Skeletal muscle satellite cell (primary cell): ENCODE results near the gene MED27.

Experiments used
- H3K27me3 ChIP-seq: 2 replicates; pipeline ENCODE4 v1.7.0; 2013; ENCODE audit warnings: low read length; ENCODE audit not compliant: control insufficient read depth, insufficient read depth
- H3K36me3 ChIP-seq: 2 replicates; pipeline ENCODE4 v1.7.0; 2013; ENCODE audit warnings: mild to moderate bottlenecking, control low read depth, low read length; ENCODE audit not compliant: insufficient read depth
- H3K4me1 ChIP-seq: 2 replicates; pipeline ENCODE4 v1.7.0; 2013; ENCODE audit warnings: low read length; ENCODE audit not compliant: control insufficient read depth, insufficient read depth
- H3K4me2 ChIP-seq: 2 replicates; pipeline ENCODE4 v1.7.0; 2013; ENCODE audit warnings: mild to moderate bottlenecking, low read length
- H3K4me3 ChIP-seq: 2 replicates; pipeline ENCODE4 v1.7.0; 2013; ENCODE audit warnings: low read length
- H3K9ac ChIP-seq: 2 replicates; pipeline ENCODE4 v1.7.0; 2013; ENCODE audit warnings: mild to moderate bottlenecking, low read depth, low read length, moderate library complexity
- H3K9me3 ChIP-seq: replicated peaks from 2 replicates; pipeline ENCODE4 v1.7.0; 2013; ENCODE audit warnings: mild to moderate bottlenecking, control low read depth, low read length

Gene MED27

DNA sequence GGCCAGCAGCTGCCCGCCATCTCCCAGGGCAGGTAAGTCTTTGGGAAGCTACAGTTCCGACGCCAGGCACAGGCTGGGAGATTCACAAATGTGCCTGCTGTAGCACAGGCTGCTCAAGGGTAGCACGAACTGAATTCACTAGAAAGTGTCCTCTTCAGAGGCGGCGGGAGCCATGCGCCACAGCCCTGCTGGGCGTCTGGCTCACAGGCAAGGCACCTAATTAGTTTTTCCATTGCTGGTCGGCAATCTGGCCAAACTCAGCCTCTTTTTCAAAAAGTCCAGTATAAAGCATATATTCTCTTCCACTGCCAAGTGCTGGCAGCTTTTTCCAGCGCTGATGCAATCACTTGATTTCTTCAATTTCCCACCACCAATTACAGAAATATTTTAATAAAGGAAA, 210.9 kb downstream of the MED27 start:
- Histone ChIP-seq H3K4me3 (no peak overlapping the region), H3K9me3 (no peaks in the 10 kb centered on the region), H3K9ac (no peak overlapping the region), H3K27me3 (no peaks in the 10 kb centered on the region), H3K36me3 (peaks cover under 1% of the 10 kb centered on the region), H3K4me1 (no peaks in the 10 kb centered on the region), H3K4me2 (no peak overlapping the region)

DNA sequence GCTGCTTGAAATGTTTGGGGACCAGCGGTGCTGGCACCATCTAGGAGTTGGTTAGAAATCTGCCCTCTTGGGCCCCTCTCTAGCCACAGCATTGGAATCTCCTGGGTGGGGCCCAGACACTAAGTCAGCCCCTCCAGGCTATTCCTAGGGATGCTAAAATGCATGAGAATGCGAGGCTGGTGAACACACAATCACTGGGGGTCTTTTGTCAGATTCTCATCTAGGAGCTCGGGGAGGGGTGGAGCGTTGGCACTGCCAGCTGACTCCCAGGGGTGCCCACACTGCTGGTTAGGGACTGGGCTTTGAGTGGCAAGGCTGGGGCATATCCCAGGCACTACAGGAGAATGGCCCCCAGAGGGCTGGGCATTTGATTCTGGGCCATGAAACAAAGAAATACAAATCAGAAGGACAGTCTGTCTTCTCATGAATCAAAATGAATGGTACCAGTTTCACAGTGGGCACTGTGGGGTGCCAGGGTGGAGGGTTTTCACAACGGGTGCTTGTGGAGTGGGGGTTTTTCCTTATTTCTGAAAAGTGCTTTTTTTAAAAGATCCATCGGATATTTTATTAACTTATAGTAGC, 212.0 kb downstream of the MED27 start:
- Histone ChIP-seq H3K9ac (no peak overlapping the region), H3K4me2 (no peak overlapping the region), H3K4me3 (no peak overlapping the region), H3K27me3 (no peaks in the 10 kb centered on the region), H3K36me3 (peaks cover 6% of the 10 kb centered on the region), H3K4me1 (no peaks in the 10 kb centered on the region), H3K9me3 (no peaks in the 10 kb centered on the region)

DNA sequence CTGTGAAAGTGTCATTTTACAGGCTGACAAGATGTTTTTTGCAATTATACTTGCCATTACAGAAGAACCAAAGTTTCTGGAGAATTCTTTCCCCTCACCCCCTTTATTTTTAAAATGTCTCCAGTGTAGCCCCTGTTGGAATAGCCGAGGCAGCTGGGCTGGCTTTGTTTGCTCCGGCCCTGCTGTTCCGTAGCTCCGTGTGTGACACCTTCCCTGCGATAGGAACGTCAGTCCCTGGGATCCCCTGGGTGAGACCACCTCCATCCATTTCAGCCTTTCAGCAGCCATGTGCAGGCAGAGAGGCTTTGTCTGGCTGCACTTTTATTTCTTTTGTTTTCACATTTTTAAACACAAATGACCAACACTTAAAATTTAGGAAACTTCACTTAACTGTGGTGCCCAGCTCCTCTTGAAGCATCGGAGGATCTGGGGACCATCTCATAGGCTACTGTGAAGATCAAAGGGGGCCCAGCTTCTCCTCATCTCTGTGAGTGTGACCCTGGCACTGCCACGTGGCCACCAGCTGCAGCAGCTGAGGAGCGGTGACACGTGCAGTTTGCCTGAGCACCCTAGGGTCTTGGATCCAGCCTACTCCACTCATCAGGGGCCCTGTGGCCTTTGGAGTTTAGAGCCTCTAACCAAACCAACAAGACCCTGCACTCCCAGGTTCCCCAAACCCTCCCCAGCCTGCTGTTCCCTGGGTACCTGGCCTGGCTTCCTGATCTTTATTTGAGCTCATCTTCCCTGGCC, 214.0 kb downstream of the MED27 start:
- Histone ChIP-seq H3K27me3 (no peaks in the 10 kb centered on the region), H3K9ac (no peak overlapping the region), H3K4me2 (no peak overlapping the region), H3K4me1 (no peaks in the 10 kb centered on the region), H3K9me3 (no peaks in the 10 kb centered on the region), H3K4me3 (no peak overlapping the region), H3K36me3 (peaks cover 22% of the 10 kb centered on the region)

DNA sequence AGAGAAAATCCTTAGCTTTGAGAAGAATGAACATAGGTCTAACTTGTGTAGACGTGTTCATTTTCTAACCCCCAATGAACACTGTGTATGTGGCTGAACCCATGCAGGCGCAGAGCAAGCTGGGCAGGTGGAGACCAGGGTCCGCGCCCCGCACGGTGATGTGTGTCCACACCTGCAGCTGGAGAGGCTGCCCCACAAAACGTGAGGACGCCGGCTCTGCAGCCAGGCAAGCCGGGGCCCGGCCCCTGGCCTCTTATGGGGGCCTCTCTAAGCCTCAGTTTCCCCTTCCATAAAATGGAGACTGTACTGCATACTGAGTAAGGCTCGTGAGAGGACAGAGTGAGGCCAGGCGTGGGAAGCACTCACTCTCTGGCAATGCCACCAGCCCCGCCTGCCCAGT, 215.1 kb downstream of the MED27 start:
- Histone ChIP-seq H3K27me3 (no peaks in the 10 kb centered on the region), H3K4me2 (no peak overlapping the region), H3K9me3 (no peaks in the 10 kb centered on the region), H3K4me3 (no peak overlapping the region), H3K36me3 (peaks cover 32% of the 10 kb centered on the region), H3K9ac (no peak overlapping the region), H3K4me1 (no peaks in the 10 kb centered on the region)

DNA sequence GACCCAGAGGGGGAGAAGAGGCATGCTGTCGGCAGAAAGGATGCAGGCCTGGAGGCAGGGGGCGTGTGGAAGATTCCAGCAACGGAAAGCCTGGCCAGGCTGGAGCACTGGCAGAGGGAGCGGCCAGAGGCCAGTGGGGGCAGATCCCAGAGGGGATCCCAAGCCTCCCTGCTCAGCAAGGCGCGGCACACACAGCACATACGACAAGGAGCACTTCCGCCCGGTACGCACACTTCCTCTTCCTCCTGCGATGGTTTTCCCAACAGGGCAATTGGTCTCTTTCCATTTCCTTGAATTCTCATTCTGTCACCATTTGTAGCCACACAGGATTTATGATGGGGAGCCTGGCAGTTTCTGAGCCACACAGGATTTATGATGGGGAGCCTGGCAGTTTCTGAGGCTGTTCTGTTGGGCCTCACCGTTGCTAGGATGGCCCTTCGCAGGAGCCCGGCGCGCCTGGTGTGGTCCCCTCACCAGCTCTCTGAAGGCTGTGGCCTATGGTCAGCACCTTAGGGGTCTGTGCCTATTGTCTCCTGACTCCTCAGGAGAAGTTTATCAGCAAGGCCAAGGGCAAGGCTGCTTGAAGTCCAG, 216.3 kb downstream of the MED27 start:
- no peaks in the 10 kb centered on the region for H3K27me3 ChIP-seq
- no peak overlapping the region for H3K4me2 ChIP-seq
- no peaks in the 10 kb centered on the region for H3K9me3 ChIP-seq
- H3K4me1 ChIP-seq, result no peaks in the 10 kb centered on the region
- no peak overlapping the region for H3K4me3 ChIP-seq
- peaks cover 33% of the 10 kb centered on the region for H3K36me3 ChIP-seq
- H3K9ac ChIP-seq, result no peak overlapping the region

DNA sequence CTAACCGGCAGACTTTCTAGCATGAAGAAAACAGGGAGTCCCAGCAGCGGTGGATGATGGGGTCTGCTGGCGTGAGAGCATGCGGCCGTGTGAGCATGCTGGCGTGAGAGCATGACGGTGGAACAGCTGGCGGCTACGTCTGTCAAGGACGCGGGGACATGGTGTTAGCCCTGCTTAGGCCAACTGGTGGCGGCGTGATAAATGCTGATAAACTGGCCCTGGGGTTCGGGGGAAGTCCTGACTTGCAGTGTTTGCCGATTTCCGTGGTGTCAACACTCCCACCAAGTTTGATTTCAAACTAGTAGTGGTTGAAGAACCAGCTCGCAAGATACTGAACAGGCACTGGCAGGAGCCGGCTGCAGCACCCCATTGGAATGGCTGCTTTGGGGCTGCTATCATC, 217.4 kb downstream of the MED27 start:
- Histone ChIP-seq H3K36me3 (peaks cover 33% of the 10 kb centered on the region), H3K4me3 (no peak overlapping the region)

DNA sequence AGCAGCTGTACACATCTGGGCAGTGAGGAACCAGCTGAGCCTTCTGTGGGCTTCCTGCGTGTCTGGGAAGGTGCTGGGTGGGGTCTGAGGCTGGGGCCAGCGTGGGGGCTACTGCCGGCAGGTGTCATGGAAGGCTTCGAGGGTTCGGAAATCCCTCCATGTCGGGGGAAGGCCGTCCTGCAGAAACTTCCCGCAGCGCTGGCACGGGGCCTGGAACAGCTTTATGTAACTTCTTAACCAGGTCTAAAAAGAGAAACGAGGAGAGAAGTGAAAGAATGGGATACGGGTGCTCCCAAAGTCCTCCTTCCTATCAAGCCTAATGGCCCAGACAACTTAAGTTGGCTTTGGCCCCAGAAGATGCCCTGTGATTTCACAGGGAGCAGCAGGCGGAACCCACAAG, 219.2 kb downstream of the MED27 start:
- H3K27me3 ChIP-seq, result no peaks in the 10 kb centered on the region
- no peaks in the 10 kb centered on the region for H3K4me1 ChIP-seq

More for the DNA sequence above, 217.4 kb downstream of the MED27 start:
- H3K4me1 ChIP-seq, result no peaks in the 10 kb centered on the region
- H3K9me3 ChIP-seq, result no peaks in the 10 kb centered on the region
- H3K27me3 ChIP-seq, result no peaks in the 10 kb centered on the region
- no peak overlapping the region for H3K4me2 ChIP-seq
- no peak overlapping the region for H3K9ac ChIP-seq

DNA sequence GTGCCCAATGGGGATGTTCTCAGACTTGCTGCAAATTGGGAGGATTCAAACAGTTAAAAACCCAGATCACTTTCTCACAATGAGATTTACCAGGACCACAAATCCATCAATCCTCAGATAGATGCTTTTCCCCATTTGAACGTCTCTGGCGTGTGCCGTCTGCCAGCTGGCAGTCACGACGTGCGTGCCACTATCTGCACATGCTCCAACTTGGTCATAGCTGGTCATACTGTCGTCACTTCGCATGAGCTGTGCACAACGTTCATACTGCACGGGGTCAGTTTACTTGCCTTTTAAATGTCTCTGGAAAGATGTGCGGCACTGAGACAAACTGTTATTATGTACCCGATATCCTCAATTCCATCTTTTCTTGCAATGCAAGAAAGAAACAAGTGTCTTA, 221.5 kb downstream of the MED27 start:
- Histone ChIP-seq H3K4me1 (no peaks in the 10 kb centered on the region), H3K36me3 (peaks cover 30% of the 10 kb centered on the region), H3K4me3 (no peak overlapping the region), H3K4me2 (no peak overlapping the region), H3K9ac (no peak overlapping the region), H3K9me3 (no peaks in the 10 kb centered on the region), H3K27me3 (no peaks in the 10 kb centered on the region)

More for the DNA sequence above, 219.2 kb downstream of the MED27 start:
- Histone ChIP-seq H3K4me2 (no peak overlapping the region), H3K9me3 (no peaks in the 10 kb centered on the region), H3K4me3 (no peak overlapping the region), H3K9ac (no peak overlapping the region), H3K36me3 (peaks cover 33% of the 10 kb centered on the region)

DNA sequence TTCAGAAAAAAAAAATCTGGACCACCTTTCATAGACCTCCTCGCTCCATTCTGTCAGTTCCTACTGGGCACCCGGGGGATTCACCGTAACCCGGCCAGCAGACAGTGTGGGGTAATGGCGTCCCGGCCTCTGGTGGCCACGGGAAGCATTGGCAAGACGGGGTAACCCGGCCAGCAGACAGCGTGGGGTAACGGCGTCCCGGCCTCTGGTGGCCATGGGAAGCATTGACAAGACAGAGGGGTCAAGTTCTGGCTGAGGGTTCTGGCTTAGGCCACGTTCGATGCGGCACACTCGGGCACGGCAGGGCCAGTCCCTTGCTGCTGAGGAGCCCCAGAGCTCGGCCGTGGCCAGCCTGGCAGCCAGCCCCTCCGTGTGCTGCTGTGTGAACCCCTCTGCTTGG, 223.6 kb downstream of the MED27 start:
- Histone ChIP-seq H3K4me2 (no peak overlapping the region), H3K4me3 (no peak overlapping the region), H3K36me3 (peaks cover 16% of the 10 kb centered on the region), H3K9me3 (no peaks in the 10 kb centered on the region), H3K9ac (no peak overlapping the region), H3K4me1 (no peaks in the 10 kb centered on the region), H3K27me3 (no peaks in the 10 kb centered on the region)

DNA sequence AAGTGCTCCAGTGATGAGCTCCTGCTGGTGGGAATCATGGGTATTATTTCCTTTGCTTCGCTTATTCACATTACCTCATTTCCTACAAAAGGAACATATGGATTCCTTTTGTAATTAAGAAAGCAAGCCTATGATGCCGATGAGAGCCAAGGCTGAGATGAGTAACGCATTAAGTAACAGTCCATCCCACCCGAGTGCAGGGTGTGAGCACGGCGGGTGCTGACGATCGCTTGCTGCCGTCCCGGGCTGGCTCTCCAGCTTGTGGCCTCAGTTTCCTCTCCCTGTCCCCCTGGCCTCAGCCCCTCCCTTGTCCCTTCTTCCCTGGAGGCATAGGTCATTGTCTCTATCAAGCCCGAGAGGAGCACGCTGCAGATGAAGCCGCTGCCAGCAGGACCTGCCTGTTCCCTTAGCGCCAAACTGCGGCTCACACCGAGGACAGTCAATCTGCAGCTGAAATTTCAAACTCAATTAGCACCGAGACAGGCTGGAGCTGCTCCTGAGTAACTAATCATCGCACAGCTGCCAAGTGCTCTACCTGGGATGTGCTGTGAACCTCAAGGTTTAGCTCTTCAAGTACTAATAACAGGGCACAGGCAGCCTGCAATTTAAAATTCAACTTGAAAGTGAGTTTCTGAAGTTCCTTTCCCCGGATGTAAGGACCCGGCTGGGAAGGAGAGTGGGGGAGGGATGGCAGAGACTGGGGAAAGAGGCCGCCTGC, 224.6 kb downstream of the MED27 start:
- Histone ChIP-seq H3K4me2 (no peak overlapping the region), H3K4me3 (no peak overlapping the region), H3K36me3 (peaks cover 6% of the 10 kb centered on the region), H3K27me3 (no peaks in the 10 kb centered on the region), H3K4me1 (no peaks in the 10 kb centered on the region), H3K9me3 (no peaks in the 10 kb centered on the region), H3K9ac (no peak overlapping the region)

DNA sequence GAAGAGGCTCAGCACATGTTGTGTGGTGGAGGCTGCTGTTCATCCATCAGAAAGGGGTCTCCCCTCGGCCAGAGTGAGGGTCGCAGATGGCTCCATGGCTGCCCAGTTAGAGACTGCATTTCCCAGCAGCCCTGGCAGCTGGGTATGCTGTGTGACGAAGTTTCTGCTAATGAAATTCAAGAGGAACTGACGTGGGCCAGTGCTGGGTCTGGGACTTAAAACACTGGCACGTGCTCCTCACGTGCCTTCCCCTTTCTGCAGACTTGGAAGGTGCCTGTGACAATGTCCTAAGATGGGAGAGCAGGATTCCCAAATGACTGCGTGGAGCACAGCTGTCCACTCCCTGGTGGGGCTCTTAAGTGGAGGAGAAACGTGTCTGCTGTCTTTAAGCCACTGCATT, 225.3 kb downstream of the MED27 start:
- Histone ChIP-seq H3K4me2 (no peak overlapping the region), H3K27me3 (peaks cover 2% of the 10 kb centered on the region), H3K4me1 (no peaks in the 10 kb centered on the region), H3K9me3 (no peaks in the 10 kb centered on the region), H3K4me3 (no peak overlapping the region), H3K9ac (no peak overlapping the region), H3K36me3 (no peaks in the 10 kb centered on the region)
